Measurements from ENCODE around the gene WFIKKN1.

- TF ChIP-seq CTCF (IDR thresholded peaks at IDR 0.05; ENCODE audit: insufficient read depth, low read depth, low read length) (no peak), EZH2 (IDR thresholded peaks at IDR 0.05; ENCODE audit: insufficient read depth, low read length) (no peak)
Measured at GRCh38 chr16:668519-669171, 37.9 kb downstream of the WFIKKN1 start.
